ENCODE measurements around the gene MSRB1. TPM values are rescaled to one million over a fixed set of nuclear protein-coding genes. Genes with fewer than 3 reads are reported as not detected.

Gene MSRB1
- total and polyA plus RNA-seq, 7 donors: 17.8 to 136 (median 35.7) TPM

- Histone ChIP-seq H3K9me3 (no peaks in the 10 kb centered on the region), H3K36me3 (peaks cover 6 to 17% (median 10%) of the 10 kb centered on the region in 4 donors), H3K4me1 (peaks cover 0 to 38% (median 27%) of the 10 kb centered on the region in 4 donors), H3K4me3 (peak overlapping the region in 1 of 4 donors; percentile 94), H3K27me3 (peaks cover 28 to 49% (median 39%) of the 10 kb centered on the region in 3 donors), H3K27ac (no peak overlapping the region)
- DNase-seq: no peak
- TF ChIP-seq POLR2A (IDR thresholded peaks at IDR 0.05) (peak in 1 of 2 donors; percentile 41), EP300 (IDR thresholded peaks at IDR 0.05) (no peak), CTCF (IDR thresholded peaks at IDR 0.05) (no peak), POLR2AphosphoS5 (IDR thresholded peaks at IDR 0.05) (no peak)
- 48 to 82% methylated on average over 14 of the region's 14 CpGs for WGBS, 2 donors
- intact Hi-C loops (cut with DNase I): no loop called here
Observed at GRCh38 chr16:1985466-1986150, 42.6 kb upstream of the MSRB1 start.

- intact Hi-C loops (cut with DNase I): no loop called here
- H3K27ac ChIP-seq: peak overlapping the region; percentile 76 to 83 (median 81)
- H3K36me3 ChIP-seq: peaks cover 6 to 17% (median 10%) of the 10 kb centered on the region in 4 donors
- H3K4me3 ChIP-seq: peak overlapping the region; percentile 49 to 95 (median 80)
- peaks cover 0 to 31% (median 20%) of the 10 kb centered on the region in 4 donors for H3K4me1 ChIP-seq
- TF ChIP-seq EP300 (IDR thresholded peaks at IDR 0.05) (no peak), POLR2A (IDR thresholded peaks at IDR 0.05) (no peak), POLR2AphosphoS5 (IDR thresholded peaks at IDR 0.05) (no peak), CTCF (IDR thresholded peaks at IDR 0.05) (no peak)
- H3K27me3 ChIP-seq: peaks cover 28 to 50% (median 40%) of the 10 kb centered on the region in 3 donors
- 4 to 12% methylated on average over 58 of the region's 58 CpGs for WGBS, 2 donors
- DNase-seq: no peak
- no peaks in the 10 kb centered on the region for H3K9me3 ChIP-seq
Observed at GRCh38 chr16:1984347-1985225, 41.6 kb upstream of the MSRB1 start.

DNA sequence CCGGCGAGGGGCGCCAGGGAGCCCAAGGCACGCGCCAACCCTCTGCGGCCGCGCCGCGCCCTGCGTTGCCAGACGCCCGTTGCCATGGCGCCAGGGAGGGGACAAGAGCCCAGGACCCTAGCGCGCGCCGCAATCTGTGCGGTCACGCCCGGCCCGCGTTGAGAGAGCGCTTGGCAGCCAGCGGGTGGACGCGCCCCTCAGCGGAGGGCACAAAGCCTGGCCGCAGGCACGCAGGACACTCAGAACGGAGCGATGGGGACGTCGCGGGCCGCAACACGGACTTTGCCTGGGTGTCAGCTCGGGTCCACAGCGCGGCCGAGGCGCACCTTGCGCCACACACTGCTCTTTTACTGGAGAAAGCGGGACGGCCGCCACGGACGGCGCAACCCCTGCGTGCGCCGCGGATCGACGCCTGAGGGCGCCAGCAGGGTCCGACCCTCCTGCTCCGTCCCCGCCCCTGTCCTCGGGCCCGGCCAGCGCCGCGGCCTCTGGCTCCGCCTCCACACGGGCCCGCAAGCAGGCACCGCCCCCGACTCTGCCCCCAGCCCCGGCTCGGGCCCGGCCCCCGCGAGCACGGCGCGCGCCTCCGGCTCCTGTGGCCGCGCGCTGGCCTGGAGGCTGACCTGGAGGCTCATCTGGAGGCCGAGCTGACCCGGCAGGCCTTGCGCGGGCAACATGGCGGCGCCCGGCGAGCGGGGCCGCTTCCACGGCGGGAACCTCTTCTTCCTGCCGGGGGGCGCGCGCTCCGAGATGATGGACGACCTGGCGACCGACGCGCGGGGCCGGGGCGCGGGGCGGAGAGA lies 40.7 kb upstream of the MSRB1 start, which contains the start of gene GFER:
GFER (plus strand) TSS at position 650 of the 803 bp plus-strand sequence; CDS start at position 676, 26 bp downstream.
- intact Hi-C loops (cut with DNase I): no loop called here
- 0% methylated on average over 109 of the region's 109 CpGs for WGBS, 2 donors
- peak within 1 kb of the TSS; percentile 49 to 95 (median 80) for H3K4me3 ChIP-seq
- H3K9me3 ChIP-seq: no peaks in the 10 kb centered on the region
- H3K36me3 ChIP-seq: peaks cover 6 to 20% (median 10%) of the 10 kb centered on the region in 4 donors
- H3K4me1 ChIP-seq: peaks cover 0 to 31% (median 26%) of the 10 kb centered on the region in 4 donors
- DNase-seq: peak; percentile 94
- TF ChIP-seq POLR2AphosphoS5 (IDR thresholded peaks at IDR 0.05) (peak in 3 of 4 donors; percentile 29 to 51 (median 34)), CTCF (IDR thresholded peaks at IDR 0.05) (no peak)
- peak within 1 kb of the TSS; percentile 76 to 83 (median 81) for H3K27ac ChIP-seq
- H3K27me3 ChIP-seq: peaks cover 30 to 50% (median 40%) of the 10 kb centered on the region in 3 donors

DNA sequence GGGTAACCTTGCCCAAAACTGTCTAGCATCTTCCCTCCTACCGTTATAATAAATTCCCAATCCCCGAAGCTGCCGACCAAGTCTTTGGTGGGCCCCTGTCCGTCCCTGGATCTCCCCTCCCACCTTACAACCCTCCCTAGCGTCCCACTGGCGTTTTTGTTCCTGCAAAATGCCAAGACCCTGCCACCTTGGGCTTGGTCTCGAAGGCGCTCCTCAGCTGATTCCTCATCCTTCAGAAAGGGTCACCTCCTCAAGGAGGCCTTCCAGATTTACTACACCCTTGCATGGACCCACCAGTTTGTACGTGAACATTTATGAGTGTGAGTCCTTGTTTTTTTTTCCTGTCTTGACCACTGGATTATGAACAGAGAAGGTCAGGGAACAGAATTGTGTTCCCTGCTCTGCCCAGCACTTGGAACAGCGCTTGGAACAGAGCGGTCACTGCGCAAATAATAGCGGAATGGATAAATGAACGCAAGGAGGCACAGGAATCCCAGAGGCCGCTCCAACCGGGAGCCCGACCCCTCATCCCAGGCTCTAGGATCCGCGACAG lies 40.1 kb upstream of the MSRB1 start:
- Histone ChIP-seq H3K36me3 (peaks cover 13 to 27% (median 15%) of the 10 kb centered on the region in 4 donors), H3K27ac (peak overlapping the region; percentile 76 to 83 (median 81)), H3K9me3 (no peaks in the 10 kb centered on the region), H3K4me3 (peak overlapping the region; percentile 49 to 95 (median 80)), H3K4me1 (peaks cover 0 to 31% (median 26%) of the 10 kb centered on the region in 4 donors), H3K27me3 (peaks cover 35 to 52% (median 45%) of the 10 kb centered on the region in 3 donors)
- DNase-seq: no peak
- TF ChIP-seq POLR2A (IDR thresholded peaks at IDR 0.05): no peak
- no peak for TF ChIP-seq CTCF (IDR thresholded peaks at IDR 0.05)
- TF ChIP-seq EP300 (IDR thresholded peaks at IDR 0.05): no peak
- TF ChIP-seq POLR2AphosphoS5 (IDR thresholded peaks at IDR 0.05): no peak
- 32 to 40% methylated on average over 19 of the region's 19 CpGs for WGBS, 2 donors
- intact Hi-C loops (cut with DNase I): no loop called here

Data from sigmoid colon (tissue), 7 donors.